Measurements from ENCODE around the gene KDELR1. TPM values are rescaled to one million over a fixed set of nuclear protein-coding genes. Genes with fewer than 3 reads are reported as not detected.

Gene KDELR1
- total and polyA plus RNA-seq, 5 donors, result 82.3 to 101 (median 84.2) TPM

DNA sequence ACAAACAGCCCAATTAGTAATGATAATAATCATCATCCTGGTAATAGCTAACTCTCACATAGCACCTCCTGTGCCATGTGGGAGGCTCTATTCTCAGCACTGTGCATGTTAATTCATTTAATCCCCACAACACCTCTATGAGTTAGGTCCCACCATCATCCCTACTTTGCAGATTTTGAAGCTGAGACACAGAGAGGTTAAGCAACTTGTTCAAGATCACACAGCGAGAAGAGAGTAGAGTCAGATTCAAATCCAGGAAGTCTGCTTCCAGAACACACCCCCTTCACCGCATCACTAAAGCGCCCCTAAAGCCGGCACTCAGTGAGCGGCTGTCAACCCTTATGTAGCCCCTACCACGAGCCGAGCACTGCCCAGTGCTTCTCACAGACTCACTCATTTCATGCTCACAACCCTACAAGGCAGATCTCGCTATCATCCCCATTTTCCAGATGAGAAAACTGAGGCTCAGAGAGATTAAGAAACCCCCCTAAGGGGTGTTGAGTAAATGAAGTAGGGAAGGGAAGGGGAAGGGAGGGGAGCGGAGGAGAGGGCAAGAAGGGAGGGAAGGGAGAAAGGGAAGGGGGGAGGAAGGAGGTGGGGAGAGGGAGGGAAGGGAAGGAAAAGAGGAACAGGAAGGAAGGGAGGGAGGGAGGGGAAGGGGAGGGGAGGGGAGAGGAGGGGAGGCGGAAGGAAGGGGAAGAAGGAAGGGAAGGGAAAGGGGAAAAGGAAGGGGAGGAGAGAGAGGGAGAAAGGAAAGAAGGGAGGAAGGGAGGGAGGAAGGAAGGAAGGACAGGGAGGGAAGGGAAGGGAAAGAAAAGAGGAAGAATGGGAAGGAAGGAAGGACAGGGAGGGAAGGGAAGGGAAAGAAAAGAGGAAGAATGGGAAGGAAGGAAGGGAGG, 49.6 kb downstream of the KDELR1 start:
- intact Hi-C loops (cut with DNase I), result no loop called here
- Histone ChIP-seq H3K9me3 (ENCODE audit: control insufficient read depth, low read length) (no peaks in the 10 kb centered on the region), H3K27ac (ENCODE audit: low read length) (no peak overlapping the region), H3K27me3 (ENCODE audit: control insufficient read depth, insufficient read depth) (no peaks in the 10 kb centered on the region), H3K4me1 (ENCODE audit: control insufficient read depth, insufficient read depth, low read length) (no peaks in the 10 kb centered on the region), H3K4me3 (ENCODE audit: low read length) (no peak overlapping the region)
- DNase-seq (no peak), ATAC-seq (no peak)
- WGBS, result 95% methylated on average over 10 of the region's 10 CpGs

DNA sequence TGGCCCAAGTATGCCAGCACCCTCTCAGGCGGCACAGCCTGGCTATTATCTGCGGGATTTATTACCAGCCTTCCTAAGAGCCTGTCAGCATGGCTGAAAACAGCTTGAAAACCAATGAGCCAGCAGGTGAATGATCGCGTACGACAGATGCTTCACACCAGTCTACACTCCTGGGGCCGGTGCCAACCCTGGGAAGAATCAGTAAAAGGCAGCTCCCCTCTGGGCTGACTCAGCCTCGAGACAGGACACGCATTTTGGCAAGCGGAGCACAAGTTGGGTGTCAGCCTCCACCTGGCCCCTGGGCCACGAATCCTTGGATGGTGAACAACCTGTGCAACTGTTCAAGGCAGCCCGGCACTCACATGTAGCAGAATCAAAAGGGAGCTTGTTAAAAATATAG, 50.4 kb downstream of the KDELR1 start:
- DNase-seq (no peak), ATAC-seq (no peak)
- no peak overlapping the region for H3K27ac ChIP-seq (ENCODE audit: low read length)
- H3K27me3 ChIP-seq (ENCODE audit: control insufficient read depth, insufficient read depth), result no peaks in the 10 kb centered on the region
- H3K9me3 ChIP-seq (ENCODE audit: control insufficient read depth, low read length), result no peaks in the 10 kb centered on the region
- H3K4me1 ChIP-seq (ENCODE audit: control insufficient read depth, insufficient read depth, low read length), result no peaks in the 10 kb centered on the region
- no peak overlapping the region for H3K4me3 ChIP-seq (ENCODE audit: low read length)
- intact Hi-C loops (cut with DNase I), result no loop called here
- WGBS, result 90% methylated on average over 11 of the region's 11 CpGs

DNA sequence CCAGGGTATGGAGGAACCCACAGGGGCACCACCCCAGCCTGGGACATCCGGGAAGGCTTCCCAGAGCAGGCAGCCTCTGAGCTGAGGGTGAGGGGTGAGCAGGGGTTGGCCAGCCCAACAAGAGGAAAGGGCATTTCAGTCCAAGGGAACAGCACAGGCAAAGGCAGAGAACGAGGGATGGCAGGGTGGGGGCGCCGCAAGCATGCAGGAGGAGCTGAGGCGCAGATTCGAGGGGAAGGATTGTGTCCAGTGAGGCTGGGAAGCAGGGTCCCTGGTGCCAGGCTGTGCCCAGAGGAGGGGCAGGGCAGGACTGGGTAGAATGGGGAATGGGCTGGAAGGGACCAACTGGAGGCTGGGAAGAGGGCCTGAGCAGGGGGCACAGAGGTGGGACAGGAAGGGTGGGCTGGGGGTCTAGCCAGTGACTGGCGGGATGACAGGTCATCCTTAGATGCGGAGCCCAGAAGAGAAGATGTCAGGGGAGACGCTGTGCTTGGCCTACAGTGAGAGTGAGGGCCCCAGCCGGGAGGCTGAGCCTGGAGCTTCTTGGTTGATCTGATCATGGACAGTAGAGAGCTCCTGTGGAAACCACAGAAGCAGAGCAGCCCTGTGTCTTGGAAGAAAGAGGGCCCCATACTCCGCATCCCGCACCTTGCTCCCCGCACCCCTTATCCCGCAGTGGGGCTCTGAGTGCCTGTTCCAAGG, 52.4 kb downstream of the KDELR1 start:
- 92% methylated on average over 14 of the region's 14 CpGs for WGBS
- intact Hi-C loops (cut with DNase I), result no loop called here
- Histone ChIP-seq H3K27me3 (ENCODE audit: control insufficient read depth, insufficient read depth) (no peaks in the 10 kb centered on the region), H3K27ac (ENCODE audit: low read length) (no peak overlapping the region), H3K4me1 (ENCODE audit: control insufficient read depth, insufficient read depth, low read length) (no peaks in the 10 kb centered on the region), H3K4me3 (ENCODE audit: low read length) (no peak overlapping the region), H3K9me3 (ENCODE audit: control insufficient read depth, low read length) (no peaks in the 10 kb centered on the region)
- no peak for ATAC-seq
- DNase-seq, result no peak

DNA sequence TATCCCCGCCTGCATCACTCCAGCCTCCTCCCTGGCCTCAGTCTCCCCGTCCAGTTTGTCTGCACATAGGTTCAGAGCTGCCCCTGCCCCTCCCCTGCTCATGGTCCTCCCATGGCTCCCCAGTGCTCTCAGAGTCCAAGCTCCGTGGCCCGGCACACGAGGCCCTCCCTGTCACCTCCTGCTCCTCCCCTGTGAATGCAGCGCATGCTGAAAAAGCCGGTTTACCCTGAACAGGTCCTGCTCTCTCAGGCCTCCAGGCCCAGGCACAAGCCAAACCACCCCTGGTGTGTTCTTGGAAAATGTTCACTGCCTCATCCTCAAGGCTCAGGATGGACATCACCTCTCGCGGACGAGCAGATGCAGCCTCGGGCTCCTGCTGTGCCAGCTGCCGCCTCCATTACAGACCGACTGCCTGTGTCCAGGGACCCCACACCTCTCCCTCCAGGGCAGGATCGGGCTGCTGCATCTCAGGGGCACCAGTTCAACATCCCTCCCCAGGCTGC, 53.0 kb downstream of the KDELR1 start:
- no peaks in the 10 kb centered on the region for H3K27me3 ChIP-seq (ENCODE audit: control insufficient read depth, insufficient read depth)
- intact Hi-C loops (cut with DNase I), result no loop called here
- DNase-seq (no peak), ATAC-seq (no peak)
- H3K27ac ChIP-seq (ENCODE audit: low read length), result no peak overlapping the region
- WGBS, result 92% methylated on average over 14 of the region's 14 CpGs
- no peaks in the 10 kb centered on the region for H3K9me3 ChIP-seq (ENCODE audit: control insufficient read depth, low read length)
- no peaks in the 10 kb centered on the region for H3K4me1 ChIP-seq (ENCODE audit: control insufficient read depth, insufficient read depth, low read length)
- no peak overlapping the region for H3K4me3 ChIP-seq (ENCODE audit: low read length)

DNA sequence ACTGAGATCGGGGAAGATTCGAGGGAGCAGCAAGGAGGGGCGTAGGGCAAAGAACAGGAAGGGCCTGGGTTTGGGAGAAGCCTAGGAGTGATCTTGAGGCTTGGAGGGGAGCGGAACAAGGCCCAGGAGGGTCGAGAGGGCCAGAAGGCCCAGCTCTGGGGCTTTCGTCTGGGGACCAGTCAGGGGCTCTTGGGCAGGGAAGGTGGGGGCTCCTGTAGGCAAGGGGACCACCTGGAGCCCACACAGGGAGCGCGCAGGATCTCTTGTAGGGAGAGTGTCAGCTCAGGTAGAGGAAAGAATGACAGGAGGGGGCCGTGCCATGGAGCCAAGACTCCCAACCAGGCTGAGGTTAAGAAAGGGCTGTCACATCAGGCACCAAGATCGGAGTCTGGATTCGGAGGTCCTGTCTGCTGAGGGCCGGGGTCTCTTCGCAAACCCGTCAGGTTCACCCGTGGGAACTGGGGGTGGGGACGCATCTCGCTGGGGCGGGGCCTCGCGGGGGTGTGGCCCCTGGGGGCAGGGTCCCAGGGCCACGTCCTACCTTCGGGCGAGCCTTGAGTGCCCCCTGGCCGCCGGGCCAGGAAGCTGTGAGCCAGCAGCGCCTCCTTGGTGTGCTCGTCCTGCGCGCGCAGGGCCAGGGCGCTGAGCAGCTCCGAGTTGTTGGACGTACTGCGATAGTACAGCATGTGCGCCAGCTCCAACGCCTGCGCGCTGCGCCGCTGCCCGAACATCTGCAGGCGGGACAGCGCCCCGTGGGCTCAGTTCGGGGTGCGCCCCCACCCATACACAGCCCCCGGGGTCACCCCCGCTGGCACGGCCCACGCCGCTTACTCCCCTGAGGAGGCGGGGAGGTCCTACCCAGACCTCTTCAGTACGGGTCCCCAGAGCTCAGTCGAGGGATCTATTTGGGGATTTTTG, 57.6 kb downstream of the KDELR1 start:
- DNase-seq (peak; percentile 94 to 97 (median 97)), ATAC-seq (peak; percentile 89 to 91)
- intact Hi-C loops (cut with DNase I), result no loop called here
- Histone ChIP-seq H3K27me3 (ENCODE audit: control insufficient read depth, insufficient read depth) (no peaks in the 10 kb centered on the region), H3K9me3 (ENCODE audit: control insufficient read depth, low read length) (no peaks in the 10 kb centered on the region), H3K4me3 (ENCODE audit: low read length) (peak overlapping the region; percentile 45), H3K27ac (ENCODE audit: low read length) (peak overlapping the region; percentile 87), H3K4me1 (ENCODE audit: control insufficient read depth, insufficient read depth, low read length) (no peaks in the 10 kb centered on the region)
- WGBS, result 6% methylated on average over 54 of the region's 54 CpGs

DNA sequence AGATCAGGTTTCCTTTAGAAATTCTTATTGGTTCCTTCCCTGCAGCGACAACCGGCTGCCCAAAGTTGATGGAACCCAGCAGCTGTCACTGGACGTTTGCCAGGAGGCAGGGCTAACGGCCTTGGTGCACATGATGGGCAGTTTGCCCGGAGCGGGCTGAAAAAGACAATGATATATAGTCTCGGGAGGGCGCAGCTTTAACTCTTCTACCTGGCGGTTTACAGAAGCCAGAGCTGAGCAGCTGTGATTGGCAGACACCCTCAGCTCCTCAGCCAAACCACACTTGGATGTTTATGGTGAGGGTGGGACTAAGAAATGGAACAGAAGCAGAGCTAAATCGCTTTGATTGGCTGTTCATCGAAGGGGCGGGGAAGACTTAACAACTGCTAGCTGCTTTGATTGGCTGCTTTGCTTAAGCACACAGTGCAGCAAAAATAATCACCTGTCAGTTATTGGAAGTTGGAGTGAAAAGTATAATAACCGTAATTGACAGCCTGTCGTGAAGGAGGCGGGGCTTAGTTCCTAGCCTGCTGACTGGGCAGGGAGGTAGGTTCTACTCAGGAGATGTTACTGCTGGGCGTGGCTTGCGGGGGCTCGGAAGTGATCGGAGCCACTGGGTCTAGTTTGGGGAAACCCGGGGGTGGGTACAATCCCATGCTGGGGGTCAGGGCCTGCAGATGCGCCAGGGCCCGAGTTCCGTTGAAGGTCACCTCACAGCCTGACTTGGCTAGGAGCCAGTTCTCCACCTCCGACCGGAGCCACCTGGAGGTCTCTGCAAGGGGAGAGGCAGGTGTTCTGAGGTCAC, 58.5 kb downstream of the KDELR1 start:
- peak overlapping the region; percentile 45 for H3K4me3 ChIP-seq (ENCODE audit: low read length)
- ATAC-seq (peak; percentile 75 to 85), DNase-seq (peak; percentile 88 to 95 (median 94))
- WGBS, result under 1% methylated on average over 25 of the region's 25 CpGs
- H3K27me3 ChIP-seq (ENCODE audit: control insufficient read depth, insufficient read depth), result no peaks in the 10 kb centered on the region
- H3K27ac ChIP-seq (ENCODE audit: low read length), result peak overlapping the region; percentile 87
- no peaks in the 10 kb centered on the region for H3K4me1 ChIP-seq (ENCODE audit: control insufficient read depth, insufficient read depth, low read length)
- no peaks in the 10 kb centered on the region for H3K9me3 ChIP-seq (ENCODE audit: control insufficient read depth, low read length)
- intact Hi-C loops (cut with DNase I), result no loop called here

Other genes starting within 250 kb of the KDELR1 start
- 1 to 10 TPM; 3.8 to 8.4 (median 5.5) TPM for gene LIG1, start 221.2 kb downstream of the KDELR1 start, total RNA-seq
- gene LIG1, start 221.2 kb downstream of the KDELR1 start, polyA plus RNA-seq, result 4.2 TPM
- 1 to 10 TPM; 5.4 to 6.9 (median 6.5) TPM for gene ZSWIM9, start 220.9 kb downstream of the KDELR1 start, total RNA-seq
- gene ZSWIM9, start 220.9 kb downstream of the KDELR1 start, polyA plus RNA-seq, result 5.7 TPM
- gene CARD8, start 135.6 kb downstream of the KDELR1 start, total RNA-seq, result 10 to 100 TPM; 32.6 to 43.3 (median 33.3) TPM
- gene CARD8, start 135.6 kb downstream of the KDELR1 start, polyA plus RNA-seq, result 22.3 TPM
- gene ZNF114, start 121.5 kb downstream of the KDELR1 start, total RNA-seq, result under 1 TPM; 0.25 to 0.46 (median 0.42) TPM
- 0.43 TPM for gene ZNF114, start 121.5 kb downstream of the KDELR1 start, polyA plus RNA-seq
- gene EMP3, start 66.0 kb downstream of the KDELR1 start, total RNA-seq, result 100 to 1,000 TPM in 1 of 4 donors, 10 to 100 TPM in 3; 58.0 to 114 (median 80.0) TPM
- 66.7 TPM for gene EMP3, start 66.0 kb downstream of the KDELR1 start, polyA plus RNA-seq
- gene TMEM143, start 27.6 kb downstream of the KDELR1 start, total RNA-seq, result 10 to 100 TPM; 35.0 to 56.7 (median 47.5) TPM
- 35.0 TPM for gene TMEM143, start 27.6 kb downstream of the KDELR1 start, polyA plus RNA-seq
- not detected for gene SYNGR4, start 27.2 kb downstream of the KDELR1 start, total RNA-seq
- not detected for gene SYNGR4, start 27.2 kb downstream of the KDELR1 start, polyA plus RNA-seq
- gene GRIN2D, start 2.1 kb upstream of the KDELR1 start, total RNA-seq, result under 1 TPM; 0.31 to 0.45 (median 0.41) TPM
- 0.18 TPM for gene GRIN2D, start 2.1 kb upstream of the KDELR1 start, polyA plus RNA-seq
- gene GRWD1, start 54.4 kb upstream of the KDELR1 start, total RNA-seq, result 10 to 100 TPM; 16.0 to 20.4 (median 17.3) TPM
- 7.2 TPM for gene GRWD1, start 54.4 kb upstream of the KDELR1 start, polyA plus RNA-seq
- under 1 TPM; 0.20 to 0.75 (median 0.23) TPM for gene KCNJ14, start 64.0 kb upstream of the KDELR1 start, total RNA-seq
- 0.16 TPM for gene KCNJ14, start 64.0 kb upstream of the KDELR1 start, polyA plus RNA-seq
- gene CYTH2, start 77.8 kb upstream of the KDELR1 start, total RNA-seq, result 10 to 100 TPM; 26.0 to 35.0 (median 29.2) TPM
- 27.4 TPM for gene CYTH2, start 77.8 kb upstream of the KDELR1 start, polyA plus RNA-seq
- gene LMTK3, start 120.3 kb upstream of the KDELR1 start, total RNA-seq, result 1 to 10 TPM; 3.1 to 7.2 (median 5.5) TPM
- 2.9 TPM for gene LMTK3, start 120.3 kb upstream of the KDELR1 start, polyA plus RNA-seq
- under 1 TPM in 2 of 4 donors, not detected in 2; 0.25 to 0.76 TPM for gene SULT2B1, start 160.6 kb upstream of the KDELR1 start, total RNA-seq
- 0.14 TPM for gene SULT2B1, start 160.6 kb upstream of the KDELR1 start, polyA plus RNA-seq
- gene SPACA4, start 215.2 kb upstream of the KDELR1 start, total RNA-seq, result not detected
- not detected for gene SPACA4, start 215.2 kb upstream of the KDELR1 start, polyA plus RNA-seq
- gene FAM83E, start 223.5 kb upstream of the KDELR1 start, total RNA-seq, result under 1 TPM in 1 of 4 donors, not detected in 3; 0.33 TPM
- 0.20 TPM for gene FAM83E, start 223.5 kb upstream of the KDELR1 start, polyA plus RNA-seq
- 100 to 1,000 TPM; 606 to 773 (median 699) TPM for gene RPL18, start 227.6 kb upstream of the KDELR1 start, total RNA-seq
- 965 TPM for gene RPL18, start 227.6 kb upstream of the KDELR1 start, polyA plus RNA-seq
- 10 to 100 TPM in 3 of 4 donors, 1 to 10 TPM in 1; 7.3 to 12.7 (median 11.7) TPM for gene SPHK2, start 228.0 kb upstream of the KDELR1 start, total RNA-seq
- gene SPHK2, start 228.0 kb upstream of the KDELR1 start, polyA plus RNA-seq, result 11.0 TPM
- gene DBP, start 245.8 kb upstream of the KDELR1 start, total RNA-seq, result 10 to 100 TPM in 3 of 4 donors, 1 to 10 TPM in 1; 2.8 to 16.9 (median 14.7) TPM
- gene DBP, start 245.8 kb upstream of the KDELR1 start, polyA plus RNA-seq, result 9.5 TPM